Measurements from ENCODE around the gene MPP2.

The MPP2 gene

GRCh38 chr17:43841282-43841681 lies 66.1 kb downstream of the MPP2 start:
- TF ChIP-seq CTCF (IDR thresholded peaks at IDR 0.05; ENCODE audit: extremely low read depth, insufficient read depth, missing control alignments) = no peak
- in situ Hi-C loops (cut with MboI; ENCODE audit: low pct_unique_long_range_greater_than_20kb, low sequenced_read_pairs, unreplicated experiment) = no loop called here
- DNase-seq (ENCODE audit: low spot score) = no peak

DNA sequence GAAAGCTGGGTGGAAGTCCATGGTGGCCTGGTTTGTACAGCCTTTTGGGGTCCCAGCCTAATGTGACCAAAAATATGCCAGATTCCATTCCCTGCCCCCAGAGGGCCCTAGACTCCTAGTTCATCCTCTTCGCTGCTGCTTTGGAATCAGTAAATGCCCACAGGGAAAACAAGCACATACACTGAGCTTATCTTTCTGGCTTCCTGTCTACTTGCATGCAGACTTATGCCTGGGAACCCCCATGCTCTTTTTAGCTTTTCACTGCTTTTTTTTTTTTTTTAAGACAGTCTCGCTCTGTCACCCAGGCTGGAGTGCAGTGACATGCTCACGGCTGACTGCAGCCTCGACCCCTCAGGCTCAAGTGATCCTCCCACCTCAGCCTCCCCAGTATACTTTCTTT lies 66.5 kb downstream of the MPP2 start:
- peak; percentile 13 for TF ChIP-seq CTCF (IDR thresholded peaks at IDR 0.05; ENCODE audit: extremely low read depth, insufficient read depth, missing control alignments)
- no peak for DNase-seq (ENCODE audit: low spot score)
- in situ Hi-C loops (cut with MboI; ENCODE audit: low pct_unique_long_range_greater_than_20kb, low sequenced_read_pairs, unreplicated experiment) = no loop called here

DNA sequence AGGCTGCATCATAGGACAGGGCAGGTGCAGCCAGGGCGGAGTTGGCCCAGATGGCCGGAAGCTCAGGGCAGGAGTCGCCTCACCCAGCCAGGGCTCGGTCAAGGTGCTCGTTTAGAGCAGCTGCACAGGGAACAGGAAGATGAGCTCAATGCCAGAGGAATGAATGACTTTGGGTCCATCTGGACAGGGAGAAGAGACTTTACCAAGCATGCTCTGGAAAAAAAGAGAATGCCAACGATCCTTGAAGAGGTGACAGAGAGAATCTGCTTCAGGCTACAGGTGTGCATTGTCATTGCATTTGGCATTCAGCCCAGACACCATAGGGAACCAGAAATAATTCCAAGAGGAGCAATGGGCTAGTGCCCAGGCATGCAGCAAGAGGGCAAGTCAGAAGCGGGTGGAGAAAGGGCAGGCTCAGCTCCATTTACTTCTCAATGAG lies 67.6 kb downstream of the MPP2 start:
- no peak for TF ChIP-seq CTCF (IDR thresholded peaks at IDR 0.05; ENCODE audit: extremely low read depth, insufficient read depth, missing control alignments)
- DNase-seq (ENCODE audit: low spot score) = no peak
- in situ Hi-C loops (cut with MboI; ENCODE audit: low pct_unique_long_range_greater_than_20kb, low sequenced_read_pairs, unreplicated experiment) = no loop called here

GRCh38 chr17:43834106-43834505 lies 73.2 kb downstream of the MPP2 start:
- in situ Hi-C loops (cut with MboI; ENCODE audit: low pct_unique_long_range_greater_than_20kb, low sequenced_read_pairs, unreplicated experiment) = no loop called here
- DNase-seq (ENCODE audit: low spot score) = no peak
- no peak for TF ChIP-seq CTCF (IDR thresholded peaks at IDR 0.05; ENCODE audit: extremely low read depth, insufficient read depth, missing control alignments)

DNA sequence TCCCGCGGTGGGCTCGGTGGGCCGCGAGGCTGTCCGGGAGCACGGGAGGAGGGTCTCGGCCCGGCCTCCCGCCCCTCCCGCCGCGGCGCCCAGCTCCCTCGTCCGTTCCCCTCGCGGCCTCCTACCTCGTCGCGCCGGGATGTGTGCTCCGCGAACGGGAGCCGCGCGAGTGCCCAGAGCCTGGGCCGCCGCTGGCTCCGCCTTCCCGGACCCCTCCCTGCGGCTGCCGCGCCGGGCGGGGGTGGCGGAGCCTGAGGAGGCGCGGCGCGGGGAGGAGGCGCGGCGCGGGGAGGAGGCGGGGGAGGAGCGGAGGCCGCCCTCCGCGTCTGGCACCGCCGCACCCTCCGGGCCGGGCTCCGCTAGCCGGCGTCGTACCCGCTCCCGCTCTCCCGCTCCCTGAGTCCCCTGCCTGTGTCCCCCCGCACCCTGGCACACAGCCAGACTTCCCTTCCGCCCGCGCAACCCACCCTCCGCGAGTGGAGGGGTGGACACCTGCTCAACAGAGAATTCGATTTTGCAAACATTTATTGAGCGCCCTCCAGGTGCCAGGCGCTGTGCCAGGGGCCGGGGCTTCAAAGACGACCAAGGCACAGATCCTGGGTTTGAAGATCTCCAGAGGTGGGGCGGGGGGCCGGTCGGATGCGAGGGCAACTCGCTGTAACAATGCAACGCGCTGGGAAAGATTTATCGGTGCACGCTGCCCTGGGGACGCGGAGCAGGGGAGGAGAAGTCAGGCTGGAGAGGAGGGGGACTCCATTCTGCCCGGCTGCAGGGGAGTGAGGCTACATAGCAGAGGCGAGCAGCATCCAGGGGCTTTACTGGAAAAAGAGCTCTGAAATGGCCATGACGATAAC lies 74.1 kb downstream of the MPP2 start, which contains the start of gene MPP3:
Gene MPP3, minus strand, starts transcription at position 171 of the 854 bp plus-strand sequence. CDS start 1,240 bp downstream, outside the sequence.
- TF ChIP-seq CTCF (IDR thresholded peaks at IDR 0.05; ENCODE audit: extremely low read depth, insufficient read depth, missing control alignments) = no peak
- peak; percentile 71 for DNase-seq (ENCODE audit: low spot score)
- in situ Hi-C loops (cut with MboI; ENCODE audit: low pct_unique_long_range_greater_than_20kb, low sequenced_read_pairs, unreplicated experiment) = no loop called here

DNA sequence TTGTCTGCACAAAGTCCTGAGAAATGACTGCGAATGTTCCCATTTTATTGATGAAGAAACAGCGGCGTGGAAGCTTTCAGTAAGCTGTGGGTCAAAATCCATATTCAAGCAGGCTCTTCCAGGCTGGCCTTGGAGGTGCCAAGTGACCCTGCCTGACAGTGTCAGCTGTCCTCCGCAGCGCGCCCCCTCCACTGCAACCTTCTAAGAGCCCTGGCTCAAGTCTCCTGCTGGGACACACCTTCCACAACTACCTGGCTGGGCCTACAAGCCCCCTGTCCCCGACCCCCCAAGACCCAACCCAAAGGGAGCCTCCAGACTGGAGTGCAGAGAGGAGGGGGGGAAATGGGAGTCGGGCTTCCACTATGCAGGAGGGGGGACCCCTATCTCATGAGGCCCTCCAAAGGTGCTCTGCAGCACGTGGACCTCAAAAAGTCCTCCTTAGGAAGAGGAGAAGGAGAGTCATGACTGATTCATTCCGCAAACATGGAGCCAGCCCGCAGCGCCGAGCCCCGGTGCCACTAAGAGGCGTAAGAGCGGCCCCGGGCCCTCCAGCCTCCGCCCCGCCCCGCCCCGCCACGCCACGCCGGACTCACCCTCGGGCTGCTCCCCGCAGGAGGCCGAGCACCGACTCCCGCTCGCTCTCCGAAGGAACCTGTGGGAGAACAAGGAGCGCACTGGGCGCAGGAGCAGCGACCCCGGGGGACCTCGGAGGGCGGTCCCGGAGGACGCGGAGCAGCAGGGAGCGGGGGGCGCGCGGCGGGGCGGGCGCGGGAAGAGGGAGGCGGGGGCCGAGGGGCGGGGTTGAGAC lies 75.0 kb downstream of the MPP2 start:
- TF ChIP-seq CTCF (IDR thresholded peaks at IDR 0.05; ENCODE audit: extremely low read depth, insufficient read depth, missing control alignments) = no peak
- in situ Hi-C loops (cut with MboI; ENCODE audit: low pct_unique_long_range_greater_than_20kb, low sequenced_read_pairs, unreplicated experiment) = no loop called here
- DNase-seq (ENCODE audit: low spot score) = peak; percentile 40
